K562 (cell line): ENCODE results near the gene HEMK1. TPM values are rescaled to one million over a fixed set of nuclear protein-coding genes. Genes with fewer than 3 reads are reported as not detected.
A peak's percentile ranks its signal among the peaks of the same experiment; 100 is the strongest.

Experiments
- ATAC-seq: fragments of 200-7000 bp; cut with Tn5 transposase; 3 replicates; pipeline ENCODE4 v1.9.1; 2020; ENCODE audit warnings: moderate library complexity
- BruUV-seq: library from RNA; stranded (reverse); fragments of 400-500 nt; replicated peaks from 2 replicates; lab custom pipeline; 2021; lab: Mats Ljungman, UMichigan
- CTCF ChIA-PET: fragments of 300-600 bp; formaldehyde crosslinking; extraction: SDS; loops from one replicate; lab custom pipeline; 2021; ENCODE audit warnings: low intra/inter-chr PET ratio; lab: Yijun Ruan, JAX
- POLR2A ChIA-PET: fragments of 300-600, 350-650 bp; sonication (Branson Sonifier 250); formaldehyde crosslinking; extraction: SDS; loops from one replicate; lab custom pipeline; 2021; ENCODE audit warnings: antibody characterized with exemption, inconsistent platforms; lab: Yijun Ruan, JAX
- DNase-seq, 4 experiments: peaks; one replicate each; pipeline versions ENCODE4 v3.0.0 to v3.0.0-alpha.2; 2011 to 2018; ENCODE audit warnings: low spot score in 3 of 4, mixed read lengths in 3 of 4; ENCODE audit errors: extremely low read depth in 1 of 4
- FAIRE-seq: peaks from 2 replicates; lab custom pipeline; 2011; peaks lifted over from hg19 to GRCh38; lab: Jason Lieb, UNC
- H2AFZ ChIP-seq: 2 replicates; pipeline ENCODE4 v1.6.0; 2011; ENCODE audit warnings: low read depth, low read length, control low read depth, inconsistent platforms
- H3K27ac ChIP-seq: fragments of 200-600 bp; 3 replicates; pipeline ENCODE4 v1.8.0; 2011; ENCODE audit warnings: low read depth, mild to moderate bottlenecking, control low read depth, inconsistent platforms, low read length, moderate library complexity, mixed read lengths; ENCODE audit errors: extremely low read depth
- H3K27me3 ChIP-seq, 2 experiments: fragments of 300-600 bp in 1 of 2; 2 replicates in 1 of 2; 3 replicates in 1 of 2; pipeline versions ENCODE4 v1.6.0 to v1.8.0; 2011; ENCODE audit warnings: inconsistent platforms in 2 of 2, low read length in 2 of 2, mild to moderate bottlenecking in 1 of 2, mixed read lengths in 1 of 2, moderate library complexity in 1 of 2; ENCODE audit not compliant: control insufficient read depth in 2 of 2, insufficient read depth in 2 of 2
- H3K36me3 ChIP-seq: fragments of 300-600 bp; 3 replicates; pipeline ENCODE4 v1.8.0; 2011; ENCODE audit warnings: mild to moderate bottlenecking, low read length, inconsistent platforms; ENCODE audit not compliant: control insufficient read depth, insufficient read depth
- H3K4me1 ChIP-seq, 2 experiments: fragments of 200-600 bp in 1 of 2; replicated peaks in 1 of 2; 2 replicates in 1 of 2; 3 replicates in 1 of 2; pipeline versions ENCODE4 v1.5.1 to v1.8.0; 2011; ENCODE audit warnings: inconsistent platforms in 2 of 2, low read length in 2 of 2, mild to moderate bottlenecking in 1 of 2, mixed read lengths in 1 of 2, moderate library complexity in 1 of 2; ENCODE audit not compliant: control insufficient read depth in 2 of 2, insufficient read depth in 2 of 2
- H3K4me2 ChIP-seq: 2 replicates; pipeline ENCODE4 v1.6.1; 2011; ENCODE audit warnings: low read length, control low read depth, inconsistent platforms, mixed read lengths; ENCODE audit not compliant: insufficient read depth
- H3K4me3 ChIP-seq: fragments of 200-600 bp; sonication (generic), shearing (Covaris generic); 2 replicates; pipeline ENCODE4 v1.5.1; 2016; ENCODE audit warnings: control low read depth, inconsistent platforms
- H3K79me2 ChIP-seq: fragments of 200-600 bp; 3 replicates; pipeline ENCODE4 v1.8.0; 2011; ENCODE audit warnings: low read length, inconsistent platforms; ENCODE audit not compliant: control insufficient read depth, insufficient read depth
- H3K9ac ChIP-seq, 2 experiments: 2 replicates each; pipeline versions ENCODE4 v1.6.0 to v1.6.1; 2011; ENCODE audit warnings: low read depth in 2 of 2, low read length in 2 of 2, control low read depth in 1 of 2, inconsistent platforms in 1 of 2, mild to moderate bottlenecking in 1 of 2, mixed read lengths in 1 of 2; ENCODE audit not compliant: insufficient read depth in 1 of 2
- H3K9me1 ChIP-seq: one replicate; pipeline ENCODE4 v1.6.0; 2011; ENCODE audit warnings: inconsistent platforms, mild to moderate bottlenecking, low read length, moderate library complexity; ENCODE audit not compliant: control insufficient read depth, insufficient read depth
- H3K9me3 ChIP-seq: replicated peaks from 2 replicates; pipeline ENCODE4 v1.5.1; 2011; ENCODE audit warnings: low read depth, low read length, inconsistent platforms; ENCODE audit not compliant: control insufficient read depth, insufficient read depth
- H4K20me1 ChIP-seq: replicated peaks from 2 replicates; pipeline ENCODE4 v1.6.1; 2011; ENCODE audit warnings: low read length, inconsistent platforms, mixed read lengths; ENCODE audit not compliant: control insufficient read depth, insufficient read depth
- BHLHE40 ChIP-seq: IDR thresholded peaks from 2 replicates; pipeline ENCODE4 v1.6.1; 2011; ENCODE audit warnings: low read length, improper control_type of control experiment
- CEBPB ChIP-seq: fragments of 450-650 bp; IDR thresholded peaks from 2 replicates; pipeline ENCODE4 v1.6.1; 2016; ENCODE audit warnings: missing genetic modification characterization, missing compliant biosample characterization
- E2F6 ChIP-seq, 2 experiments: IDR thresholded peaks; 2 replicates each; pipeline ENCODE4 v1.6.1; 2011; ENCODE audit warnings: borderline replicate concordance in 1 of 2, control low read depth in 1 of 2, low read depth in 1 of 2, low read length in 1 of 2, mild to moderate bottlenecking in 1 of 2, mixed read lengths in 1 of 2, moderate library complexity in 1 of 2; ENCODE audit not compliant: insufficient read depth in 1 of 2, insufficient read length in 1 of 2, poor library complexity in 1 of 2, severe bottlenecking in 1 of 2; ENCODE audit errors: extremely low read depth in 1 of 2
- FOSL1 ChIP-seq: fragments of 200-800 bp; sonication (Bioruptor generic); conservative IDR thresholded peaks from 2 replicates; pipeline ENCODE4 v1.6.1; 2016; ENCODE audit warnings: missing genetic modification characterization, missing compliant biosample characterization
- MITF ChIP-seq: IDR thresholded peaks from 2 replicates; pipeline ENCODE4 v1.6.1; 2014; ENCODE audit warnings: antibody characterized with exemption
- XRCC4 ChIP-seq: IDR thresholded peaks from one replicate; pipeline ENCODE4 v1.6.1; 2011; ENCODE audit not compliant: insufficient read depth, insufficient read length; ENCODE audit errors: extremely low read depth
- ZBTB17 ChIP-seq: fragments of 450-650 bp; formaldehyde crosslinking; IDR thresholded peaks from 2 replicates; pipeline ENCODE4 v1.4.0; 2020; ENCODE audit warnings: mild to moderate bottlenecking
- ZMIZ1 ChIP-seq, 2 experiments: fragments of 150-350 bp in 1 of 2; IDR thresholded peaks; 2 replicates each; pipeline ENCODE4 v1.6.1; 2012 to 2016; ENCODE audit warnings: low read depth in 2 of 2, low read length in 2 of 2, mild to moderate bottlenecking in 1 of 2, moderate library complexity in 1 of 2
- WGBS: fragments of 100-300 bp; shearing (Covaris generic); methylation state at CpG from one replicate; pipeline ENCODE4 v1.1.6; 2016; ENCODE audit warnings: low coverage, mixed read lengths; ENCODE audit not compliant: insufficient coverage; ENCODE audit errors: missing lambda C conversion rate; 5-methylcytosine and 5-hydroxymethylcytosine counted together
- in situ Hi-C: fragments of 300-500 bp; cut with MboI; formaldehyde crosslinking; loops from 4 replicates; pipeline ENCODE4 v1.15.0; 2018; ENCODE audit warnings: inconsistent platforms, mixed read lengths
- intact Hi-C: fragments of 100-400 bp; cut with micrococcal nuclease; formaldehyde crosslinking; loops from 2 replicates; pipeline ENCODE4 v1.14.2; 2022
- polyA plus RNA-seq, 8 experiments: library from polyadenylated mRNA; depleted of rRNA in 4 of 8; stranded (reverse) in 5 of 8; unstranded in 3 of 8; fragments of >200 nt; fragmentation: Nextera tagmentation in 2 of 8; fragmentation: Illumina TruSeq in 1 of 8; extraction: Ambion mirVana in 2 of 8; extraction: Trizol in 1 of 8; gene quantifications; 2 replicates each; pipeline versions ENCODE4 v1.2.1 to v1.2.3, GENCODE V29; 2011 to 2014; ENCODE audit warnings: inconsistent platforms in 1 of 8, missing spikeins in 1 of 8
- total RNA-seq, 7 experiments: library from RNA; depleted of rRNA in 6 of 7; stranded (reverse); fragments of >200 nt in 6 of 7; fragmentation: Illumina TruSeq in 2 of 7; extraction: Trizol in 2 of 7; gene quantifications; 2 replicates each; pipeline versions ENCODE4 v1.2.1 to v1.2.3, GENCODE V29; 2011 to 2021; ENCODE audit warnings: low replicate concordance in 1 of 7
- TF ChIP-seq, protein P1 (sequence below), 2 experiments: fragments of 450-650 bp in 1 of 2; IDR thresholded peaks; 2 replicates each; pipeline ENCODE4 v1.6.1; 2011 to 2017; ENCODE audit warnings: low read depth in 2 of 2, antibody characterized with exemption in 1 of 2, borderline replicate concordance in 1 of 2, low read length in 1 of 2, mild to moderate bottlenecking in 1 of 2, mixed read lengths in 1 of 2; ENCODE audit not compliant: control insufficient read depth in 1 of 2

HEMK1 gene
- total and polyA plus RNA-seq, 9 of the 15 experiments (the other 6 are each of a cell fraction or from before 2014, with no cell fraction given) = 2.0 to 16.8 (median 11.4) TPM

DNA sequence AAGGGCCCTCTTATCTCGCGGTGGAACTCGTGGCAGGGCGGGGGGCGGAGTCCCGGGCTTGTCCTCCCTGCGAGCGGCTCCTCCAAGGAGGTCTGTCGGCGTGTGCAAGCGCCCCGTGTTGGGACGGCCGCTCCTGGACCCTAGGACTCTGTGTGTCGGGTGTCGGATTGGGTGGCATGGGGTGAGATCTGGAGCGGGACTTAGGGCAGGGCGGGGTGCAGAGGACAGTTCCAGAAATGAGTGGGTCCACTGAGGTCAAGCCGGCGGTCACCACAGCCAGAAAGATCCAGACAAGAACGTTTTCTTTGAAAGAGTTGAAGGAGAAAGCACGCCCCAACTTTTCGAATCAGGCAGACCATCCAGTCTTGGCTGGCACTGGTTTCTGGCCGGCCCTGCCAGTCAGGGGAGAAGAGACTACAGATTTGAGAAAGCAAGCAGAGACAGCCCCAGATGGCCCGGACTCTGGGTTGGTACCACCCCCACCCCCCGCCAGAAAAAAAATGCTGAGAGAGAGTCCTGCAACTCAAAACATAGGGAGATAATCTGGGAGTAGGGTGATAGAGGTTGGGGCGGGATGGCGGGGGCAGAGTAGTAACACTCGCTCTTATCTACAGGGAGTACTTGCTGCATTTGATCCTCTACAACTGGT, 43.0 kb downstream of the HEMK1 start:
- H3K36me3 ChIP-seq = peaks cover 35% of the 10 kb centered on the region
- in situ Hi-C loops (loop anchor here (5.0 kb wide), 1 partner anchor 35 kb away; no protein-coding TSS in a partner anchor), intact Hi-C loops (loop anchor here (1.0 to 10.0 kb wide), 3 partner anchors 11 to 772 kb away; partner anchors contain the start of genes MANF and TMEM115)
- H3K4me1 ChIP-seq = peaks cover 19 to 40% of the 10 kb centered on the region in 2 experiments; a peak in 4 of 5 replicates
- peak overlapping the region; percentile 87 for H3K4me3 ChIP-seq
- H3K9me1 ChIP-seq = no peaks in the 10 kb centered on the region
- FAIRE-seq (peak; percentile 89), DNase-seq (peak; percentile 30 to 89 (median 62)), ATAC-seq (peak; percentile 21)
- no peaks in the 10 kb centered on the region for H3K9me3 ChIP-seq
- 0 out of 2 replicates have a peak overlapping the region, but pooled peaks have one; percentile 20 for H2AFZ ChIP-seq
- peaks cover 64% of the 10 kb centered on the region for H3K79me2 ChIP-seq
- peak overlapping the region; percentile 69 for H3K27ac ChIP-seq
- H3K9ac ChIP-seq = peak overlapping the region; percentile 65 to 92
- BruUV-seq = TSS peak; percentile 72
- H4K20me1 ChIP-seq = peaks cover 29% of the 10 kb centered on the region
- CTCF ChIA-PET = interaction anchor here (5.4 kb wide), 1 partner anchor 40 kb away, joined by 56 read pairs; no protein-coding TSS in a partner anchor
- peak overlapping the region; percentile 82 for H3K4me2 ChIP-seq
- WGBS = under 1% methylated on average over 23 of the region's 29 CpGs
- POLR2A ChIA-PET = interaction anchor here (0.6 to 2.0 kb wide), 12 partner anchors 10 to 245 kb away, joined by 3 to 10 read pairs (median 4); partner anchors contain the start of gene HEMK1
- H3K27me3 ChIP-seq = no peaks in the 10 kb centered on the region
- TF ChIP-seq, protein P1, sequence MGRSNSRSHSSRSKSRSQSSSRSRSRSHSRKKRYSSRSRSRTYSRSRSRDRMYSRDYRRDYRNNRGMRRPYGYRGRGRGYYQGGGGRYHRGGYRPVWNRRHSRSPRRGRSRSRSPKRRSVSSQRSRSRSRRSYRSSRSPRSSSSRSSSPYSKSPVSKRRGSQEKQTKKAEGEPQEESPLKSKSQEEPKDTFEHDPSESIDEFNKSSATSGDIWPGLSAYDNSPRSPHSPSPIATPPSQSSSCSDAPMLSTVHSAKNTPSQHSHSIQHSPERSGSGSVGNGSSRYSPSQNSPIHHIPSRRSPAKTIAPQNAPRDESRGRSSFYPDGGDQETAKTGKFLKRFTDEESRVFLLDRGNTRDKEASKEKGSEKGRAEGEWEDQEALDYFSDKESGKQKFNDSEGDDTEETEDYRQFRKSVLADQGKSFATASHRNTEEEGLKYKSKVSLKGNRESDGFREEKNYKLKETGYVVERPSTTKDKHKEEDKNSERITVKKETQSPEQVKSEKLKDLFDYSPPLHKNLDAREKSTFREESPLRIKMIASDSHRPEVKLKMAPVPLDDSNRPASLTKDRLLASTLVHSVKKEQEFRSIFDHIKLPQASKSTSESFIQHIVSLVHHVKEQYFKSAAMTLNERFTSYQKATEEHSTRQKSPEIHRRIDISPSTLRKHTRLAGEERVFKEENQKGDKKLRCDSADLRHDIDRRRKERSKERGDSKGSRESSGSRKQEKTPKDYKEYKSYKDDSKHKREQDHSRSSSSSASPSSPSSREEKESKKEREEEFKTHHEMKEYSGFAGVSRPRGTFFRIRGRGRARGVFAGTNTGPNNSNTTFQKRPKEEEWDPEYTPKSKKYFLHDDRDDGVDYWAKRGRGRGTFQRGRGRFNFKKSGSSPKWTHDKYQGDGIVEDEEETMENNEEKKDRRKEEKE (IDR thresholded peaks at IDR 0.05; ENCODE audit: borderline replicate concordance in 1 of 2, control insufficient read depth in 1 of 2, low read depth in 2 of 2, low read length in 1 of 2) = no peak
- TF ChIP-seq BHLHE40 (peak; percentile 65), MITF (peak; percentile 83; the same call in 1 of the 2 replicates), XRCC4 (no peak), ZMIZ1 (IDR thresholded peaks at IDR 0.05; ENCODE audit: low read depth in 2 of 2, low read length in 2 of 2) (no peak), CEBPB (no peak), E2F6 (IDR thresholded peaks at IDR 0.05; ENCODE audit: borderline replicate concordance in 1 of 2, extremely low read depth in 1 of 2, insufficient read depth in 1 of 2, insufficient read length in 1 of 2, low read depth in 1 of 2, low read length in 1 of 2, poor library complexity in 1 of 2, severe bottlenecking in 1 of 2) (peak in 1 of 2 experiments; percentile 26), ZBTB17 (CRISPR knock-in tag) (peak; percentile 59; the same call in 1 of the 2 replicates), FOSL1 (tag) (no peak)
